Stimulated activated CD8-positive, alpha-beta memory T cell treated with anti-CD3 and anti-CD28 coated beads, Interleukin-15, amount 100 ng/mL, for 48 hours (primary cell): ENCODE measurements around the gene CSTPP1.
A peak's percentile ranks its signal among the peaks of the same experiment; 100 is the strongest.

Experiments
- DNase-seq, 2 donors: peaks; one replicate each; pipeline ENCODE4 v3.0.0-alpha.2; 2020; ENCODE audit warnings: low read depth in 2 of 2

CSTPP1 gene, protein sequence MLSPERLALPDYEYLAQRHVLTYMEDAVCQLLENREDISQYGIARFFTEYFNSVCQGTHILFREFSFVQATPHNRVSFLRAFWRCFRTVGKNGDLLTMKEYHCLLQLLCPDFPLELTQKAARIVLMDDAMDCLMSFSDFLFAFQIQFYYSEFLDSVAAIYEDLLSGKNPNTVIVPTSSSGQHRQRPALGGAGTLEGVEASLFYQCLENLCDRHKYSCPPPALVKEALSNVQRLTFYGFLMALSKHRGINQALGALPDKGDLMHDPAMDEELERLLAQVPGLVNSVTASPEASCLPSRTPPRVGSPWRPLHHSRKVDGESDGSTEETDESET

DNA sequence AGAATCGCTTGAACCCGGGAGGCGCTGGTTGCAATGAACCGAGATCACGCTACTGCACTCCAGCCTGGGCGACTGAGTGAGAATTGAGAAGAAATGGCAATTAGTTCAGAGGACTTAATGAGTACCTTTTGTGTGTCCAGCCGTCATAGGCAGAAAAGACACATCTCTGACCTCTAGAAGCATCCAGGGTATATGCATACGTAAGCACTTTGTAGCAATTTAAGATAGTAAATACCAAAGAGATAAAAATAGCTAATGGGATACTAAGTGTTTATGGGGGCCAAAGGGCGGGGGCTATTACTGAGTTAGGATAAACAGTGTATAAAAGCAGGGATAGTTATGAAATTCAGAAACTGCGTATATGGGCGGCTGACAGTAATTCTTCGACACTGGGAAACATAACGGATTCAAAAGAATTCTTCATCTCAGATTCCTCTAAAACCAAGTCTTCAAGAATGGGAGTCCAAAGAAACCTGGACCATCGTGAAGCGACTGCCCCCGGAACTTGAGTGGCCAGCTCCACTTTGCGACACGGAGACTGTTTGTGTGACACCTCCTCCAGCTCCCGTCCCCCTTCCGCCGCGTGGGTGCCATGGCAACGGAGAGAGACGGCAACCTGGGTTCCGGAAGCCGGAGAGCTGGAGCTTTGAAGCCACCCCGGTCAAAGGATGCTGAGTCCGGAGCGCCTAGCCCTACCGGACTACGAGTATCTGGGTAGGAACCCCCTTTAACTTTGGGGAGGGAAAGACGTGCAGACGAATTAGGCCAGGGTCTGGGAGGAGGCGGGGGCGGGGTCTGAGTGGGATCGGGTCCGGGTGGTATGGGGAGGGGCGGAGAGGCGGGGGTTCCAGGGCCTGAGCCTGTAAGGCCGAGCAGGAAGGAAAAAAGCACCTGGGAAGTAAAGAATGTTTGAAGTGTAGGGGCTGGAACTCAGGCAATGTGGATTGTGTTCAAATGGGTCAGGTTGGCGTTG lies at the start of gene CSTPP1:
TSS of gene CSTPP1 (plus strand) at position 624 of the 973 bp plus-strand sequence. CDS start at position 669, 45 bp downstream.
- DNase-seq, result peak; percentile 83 to 88

GRCh38 chr11:46888636-46889035 lies 47.9 kb upstream of the CSTPP1 start:
- no peak for DNase-seq

GRCh38 chr11:46889251-46889650 lies 47.3 kb upstream of the CSTPP1 start:
- no peak for DNase-seq

DNA sequence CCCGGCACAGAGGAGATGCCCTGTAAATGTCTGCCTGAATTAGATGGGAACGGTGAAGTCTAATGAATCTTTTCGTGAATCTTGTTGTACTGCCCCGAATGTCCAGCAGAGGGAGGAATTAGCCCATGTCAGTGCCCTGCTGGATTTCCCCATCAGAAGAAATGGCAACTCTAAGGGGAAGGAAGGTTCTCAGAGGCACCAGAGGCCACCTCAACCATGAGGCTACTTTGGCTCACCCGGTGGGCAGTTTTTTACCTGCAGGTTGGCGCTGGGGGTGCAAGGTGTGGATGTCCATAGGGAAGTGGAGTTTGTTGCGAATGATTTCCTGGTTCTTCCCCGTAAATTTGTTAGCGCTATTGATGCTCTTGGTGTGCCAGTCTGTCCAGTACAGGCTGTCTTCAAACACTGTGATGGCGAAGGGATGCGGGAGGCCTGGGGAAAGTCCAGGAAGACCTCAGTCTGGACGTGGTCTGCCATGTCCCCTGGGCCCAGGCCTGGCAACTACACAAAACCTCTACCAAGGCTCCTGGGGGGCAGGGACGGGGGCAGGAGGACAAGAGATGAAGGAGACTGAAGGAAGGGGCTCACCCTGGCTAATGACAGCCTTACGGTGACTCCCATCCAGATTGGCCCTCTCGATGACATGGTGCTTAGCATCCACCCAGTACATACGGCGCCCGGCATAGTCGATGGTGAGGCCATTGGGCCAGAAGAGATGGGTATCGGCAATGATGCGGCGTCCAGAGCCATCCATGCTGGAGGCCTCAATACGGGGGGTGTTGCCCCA lies 46.7 kb upstream of the CSTPP1 start:
- peak; percentile 27 to 38 for DNase-seq

DNA sequence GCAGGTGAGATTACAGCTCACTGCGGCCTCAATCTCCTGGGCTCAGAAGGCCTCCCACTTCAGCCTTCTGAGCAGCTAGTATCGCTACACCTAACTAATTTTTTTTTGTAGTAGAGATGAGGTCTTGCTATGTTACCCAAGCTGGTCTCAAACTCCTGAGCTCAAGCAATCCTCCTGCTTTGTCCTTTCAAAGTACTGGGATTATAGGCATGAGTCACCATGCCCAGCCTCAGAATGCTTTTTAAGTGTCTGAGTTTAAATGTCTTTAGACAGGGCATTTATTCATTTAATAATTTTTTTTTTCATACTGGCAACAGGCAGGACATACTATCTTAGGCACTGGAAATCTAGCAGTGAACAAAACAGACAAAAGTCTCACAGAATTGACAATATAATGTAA lies 45.9 kb upstream of the CSTPP1 start:
- DNase-seq, result no peak

DNA sequence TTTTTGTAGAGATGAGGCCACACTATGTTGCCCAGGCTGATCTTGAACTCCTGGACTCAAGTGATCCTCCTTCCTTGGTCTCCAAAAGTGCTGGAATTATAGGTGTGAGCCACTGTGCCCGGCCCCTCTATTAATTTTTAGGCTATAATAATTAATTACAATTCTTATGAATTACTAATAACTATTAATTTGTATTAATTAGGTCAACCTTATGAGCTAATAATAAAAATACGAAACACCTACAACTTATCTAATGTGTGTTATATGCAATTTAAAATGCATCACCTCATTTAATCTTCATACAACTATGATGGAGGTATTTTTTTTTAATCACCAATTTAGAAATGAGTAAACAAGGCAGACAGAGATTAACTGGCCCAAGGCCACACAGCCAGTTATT lies 44.5 kb upstream of the CSTPP1 start:
- DNase-seq, result no peak

GRCh38 chr11:46892838-46893237 lies 43.7 kb upstream of the CSTPP1 start:
- DNase-seq, result no peak

DNA sequence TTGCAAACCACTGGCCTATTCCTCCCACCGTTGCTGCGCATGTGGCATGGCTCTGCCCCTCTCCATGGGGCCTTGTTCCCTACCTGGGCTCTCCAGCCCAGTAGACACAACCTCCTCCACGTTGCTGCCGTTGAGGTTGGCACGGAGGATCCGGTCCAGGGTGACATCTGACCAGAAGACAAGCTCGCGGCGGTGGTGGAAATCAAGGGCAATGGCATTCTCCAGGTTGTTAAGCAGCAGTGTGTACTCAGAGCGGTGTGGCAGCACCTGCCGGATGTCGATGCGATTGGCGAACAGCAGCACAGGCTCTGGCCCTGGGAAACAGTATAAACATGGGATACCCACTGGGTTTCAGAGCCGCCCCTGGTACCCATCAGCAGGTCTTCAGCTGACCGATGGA lies 42.1 kb upstream of the CSTPP1 start:
- DNase-seq, result no peak

- no peak for DNase-seq
Observed at GRCh38 chr11:46894961-46895360, 41.6 kb upstream of the CSTPP1 start.

GRCh38 chr11:46895821-46896220 lies 40.7 kb upstream of the CSTPP1 start:
- DNase-seq, result no peak

- DNase-seq, result no peak
Observed at GRCh38 chr11:46896719-46897406, 39.7 kb upstream of the CSTPP1 start.

GRCh38 chr11:46898396-46899095 lies 38.0 kb upstream of the CSTPP1 start:
- no peak for DNase-seq

GRCh38 chr11:46899501-46900025 lies 37.0 kb upstream of the CSTPP1 start:
- no peak for DNase-seq

- DNase-seq, result no peak
Observed at GRCh38 chr11:46900091-46900746, 36.3 kb upstream of the CSTPP1 start.

- DNase-seq, result no peak
Observed at GRCh38 chr11:46901156-46901555, 35.4 kb upstream of the CSTPP1 start.

DNA sequence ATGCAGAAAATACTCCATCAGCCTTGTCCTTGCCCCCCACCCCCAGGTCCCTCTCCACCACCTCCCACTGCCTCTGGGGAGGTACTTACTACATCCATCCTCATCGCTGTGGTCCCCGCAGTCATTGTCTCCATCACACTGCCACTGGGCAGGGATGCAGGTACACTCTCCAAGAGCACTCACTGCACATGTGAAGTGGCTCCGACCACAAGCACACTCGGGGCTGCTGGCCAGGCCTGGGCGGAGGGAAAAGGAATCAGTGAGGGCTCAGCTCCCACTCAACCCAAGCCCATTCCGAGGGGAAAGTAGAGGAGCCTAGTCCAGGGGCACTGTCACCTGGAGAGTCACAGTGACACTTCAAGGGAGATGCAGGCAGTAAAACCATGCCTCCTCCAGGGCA lies 33.9 kb upstream of the CSTPP1 start:
- DNase-seq, result no peak

GRCh38 chr11:46903846-46904245 lies 32.7 kb upstream of the CSTPP1 start:
- no peak for DNase-seq

DNA sequence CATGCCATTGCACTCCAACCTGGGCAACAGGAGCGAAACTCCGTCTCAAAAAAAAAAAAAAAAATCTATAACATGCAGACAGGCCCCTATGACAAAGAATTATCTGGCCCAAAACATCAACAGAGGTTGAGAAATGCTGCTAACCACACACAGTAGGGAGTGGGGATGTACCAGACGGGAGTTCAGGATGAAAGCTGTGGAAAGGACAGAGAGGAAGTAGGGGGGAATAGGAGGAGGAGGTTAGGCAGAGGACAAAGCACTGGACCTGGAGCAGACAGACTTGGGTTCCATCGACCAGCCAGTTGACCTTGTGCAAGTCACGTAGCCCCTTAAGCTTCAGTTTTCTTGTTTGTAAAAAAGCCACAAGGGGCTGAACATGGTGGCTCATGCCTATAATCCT lies 30.8 kb upstream of the CSTPP1 start:
- DNase-seq, result no peak

- DNase-seq, result no peak
Observed at GRCh38 chr11:46906609-46907041, 29.9 kb upstream of the CSTPP1 start.

DNA sequence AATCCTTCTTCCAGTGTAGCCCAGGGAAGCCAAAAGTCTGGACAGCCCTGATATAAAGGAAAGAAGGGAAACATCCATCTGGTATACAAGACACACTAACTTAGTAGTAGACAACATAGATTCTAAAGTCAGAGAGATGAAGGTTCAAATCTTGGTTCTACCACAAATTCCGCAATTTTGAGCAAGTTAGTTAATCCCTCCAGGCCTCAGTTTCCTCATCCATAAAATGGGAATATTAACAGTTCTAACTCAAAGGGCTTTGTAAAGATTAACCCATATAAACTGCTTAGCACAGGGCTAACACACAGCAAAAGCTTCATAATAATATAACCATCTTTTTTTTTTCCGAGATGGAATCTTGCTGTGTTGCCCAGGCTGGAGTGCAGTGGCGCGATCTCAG lies 29.0 kb upstream of the CSTPP1 start:
- DNase-seq, result no peak
